Measurements from ENCODE around the gene RO60.

GRCh38 chr1:193068013-193068412 is 8.6 kb downstream of the RO60 start:
- TF ChIP-seq CTCF (IDR thresholded peaks at IDR 0.05; ENCODE audit: low read depth, low read length) (no peak), EZH2phosphoT487 (IDR thresholded peaks at IDR 0.05; ENCODE audit: low read depth) (no peak)

All from OCI-LY3 (cell line).